Erythroblast (primary cell): Measurements from ENCODE around the gene OSM.

Experiments used
- GATA1 ChIP-seq: IDR thresholded peaks from 2 replicates; pipeline ENCODE4 v1.6.1; 2011; ENCODE audit warnings: low read depth, mild to moderate bottlenecking, control low read depth, low read length, moderate library complexity
- POLR2A ChIP-seq: IDR thresholded peaks from 2 replicates; pipeline ENCODE4 v1.6.1; 2011; ENCODE audit warnings: mild to moderate bottlenecking, low read length

- no peak for TF ChIP-seq POLR2A
- TF ChIP-seq GATA1, result no peak
These were observed 31.5 kb upstream of the OSM start for GRCh38 chr22:30297991-30298701.
